NCI-H2029 treated with DMSO at 0.1 percent for 48 hours (cell line): ENCODE data around the gene CACNA1A.
"Not testable (repeated sequence)": the region's sequence is repeated elsewhere in the genome, so short reads cannot be mapped to it uniquely, and the experiment has no call there.

Experiments used
- DNase-seq: peaks from one replicate; lab custom pipeline; 2025; lab: John Stamatoyannopoulos, UW

CACNA1A gene

GRCh38 chr19:13427273-13428051 lies 78.8 kb downstream of the CACNA1A start:
- DNase-seq = no peak

DNA sequence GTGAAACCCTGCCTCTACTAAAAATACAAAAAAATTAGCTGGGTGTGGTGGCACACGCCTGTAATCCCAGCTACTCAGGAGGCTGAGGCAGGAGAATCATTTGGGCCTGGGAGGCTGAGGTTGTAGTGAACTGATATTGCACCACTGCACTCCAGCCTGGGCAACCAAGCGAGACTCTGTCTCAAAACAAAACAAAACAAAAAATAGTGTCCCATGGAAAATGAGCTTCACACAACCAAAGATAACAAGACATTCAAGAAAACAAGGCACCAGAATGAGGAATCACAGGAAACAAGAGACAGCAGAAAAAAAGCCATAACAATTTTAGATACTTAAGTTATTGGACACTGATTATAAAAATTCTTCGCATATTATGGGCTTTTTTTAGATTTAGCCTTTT lies 80.4 kb downstream of the CACNA1A start:
- not testable (repeated sequence) for DNase-seq

DNA sequence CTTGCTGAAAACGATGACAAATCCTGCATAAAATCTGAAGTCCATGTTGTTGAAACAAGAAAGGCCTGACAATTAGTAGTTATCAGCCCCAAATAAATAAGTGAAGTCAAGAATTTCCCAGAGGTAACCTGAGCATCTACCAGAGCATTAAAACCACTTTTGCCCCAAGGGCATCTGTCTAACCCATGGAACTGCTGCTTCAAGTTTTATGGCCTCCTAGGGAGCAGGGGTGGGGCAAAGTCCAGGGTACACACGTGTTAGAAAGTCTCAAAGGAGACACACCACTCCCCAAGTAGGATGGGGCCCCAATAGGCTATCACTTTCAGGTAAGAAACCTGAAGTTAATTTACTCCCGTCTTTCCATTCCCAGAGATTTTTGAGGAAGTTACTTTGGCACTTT lies 81.1 kb downstream of the CACNA1A start:
- DNase-seq = no peak

GRCh38 chr19:13420780-13421179 lies 85.5 kb downstream of the CACNA1A start:
- DNase-seq = no peak

GRCh38 chr19:13417054-13417453 lies 89.2 kb downstream of the CACNA1A start:
- no peak for DNase-seq

DNA sequence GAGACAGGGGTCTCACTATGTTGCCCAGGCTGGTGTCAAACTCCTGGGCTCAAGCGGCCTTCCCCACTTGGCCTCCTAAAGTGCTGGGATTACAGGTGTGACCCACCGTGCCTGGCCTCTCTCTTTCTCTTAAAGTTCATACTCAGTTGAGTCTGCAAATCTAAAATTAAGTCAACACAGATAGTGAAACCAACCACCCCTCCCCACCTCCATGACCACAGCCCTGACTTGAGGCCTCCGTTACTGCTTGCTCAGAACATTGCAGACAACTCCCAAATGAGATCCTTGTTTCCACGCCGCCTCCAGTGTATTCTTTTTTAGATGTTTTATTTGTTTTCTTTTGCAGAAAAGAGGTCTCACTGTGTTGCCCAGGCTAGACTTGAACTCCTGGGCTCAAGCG lies 94.4 kb downstream of the CACNA1A start:
- DNase-seq = no peak

DNA sequence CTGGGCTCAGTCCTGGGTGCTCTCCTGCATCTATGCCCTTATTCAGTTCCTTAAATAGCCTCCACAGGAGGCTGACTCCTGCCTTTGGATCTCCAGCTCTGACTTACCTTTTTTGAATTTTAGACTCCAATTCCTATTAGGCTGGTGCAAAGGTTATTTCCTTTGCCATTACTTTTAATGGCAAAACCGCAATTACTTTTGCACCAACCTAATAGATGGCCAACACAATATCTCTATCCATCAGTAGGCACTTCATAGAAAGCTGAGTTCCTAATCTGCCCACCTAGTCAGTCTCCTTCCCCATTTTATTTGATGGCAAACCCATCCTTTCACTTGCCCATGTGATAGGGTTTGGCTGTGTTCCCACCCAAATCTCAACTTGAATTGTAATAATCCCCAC lies 95.3 kb downstream of the CACNA1A start:
- DNase-seq = no peak

- DNase-seq = no peak
Observed at GRCh38 chr19:13408889-13409518, 97.3 kb downstream of the CACNA1A start.

GRCh38 chr19:13404236-13404635 lies 102.0 kb downstream of the CACNA1A start:
- DNase-seq = no peak

DNA sequence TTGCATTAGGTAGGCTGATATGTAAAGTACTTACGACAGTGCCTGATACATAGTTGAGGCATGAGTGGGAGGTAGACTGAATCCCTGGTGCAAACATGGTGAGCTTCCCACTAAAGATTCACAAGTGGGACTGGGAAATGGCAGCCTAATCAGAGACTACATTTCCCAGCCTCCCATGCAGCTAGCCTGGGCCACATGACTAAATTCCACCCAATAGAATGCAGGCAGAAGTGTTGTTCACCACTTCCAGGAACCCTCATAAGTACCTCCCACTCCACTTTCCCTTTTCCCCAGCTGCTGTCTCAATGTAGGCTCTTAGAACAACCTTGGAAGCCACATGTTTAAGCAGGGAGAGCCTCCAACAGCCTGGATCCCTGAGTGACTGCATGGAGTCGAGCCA lies 104.9 kb downstream of the CACNA1A start:
- DNase-seq = peak; percentile 13

- DNase-seq = no peak
Observed at GRCh38 chr19:13400296-13400695, 106.0 kb downstream of the CACNA1A start.

DNA sequence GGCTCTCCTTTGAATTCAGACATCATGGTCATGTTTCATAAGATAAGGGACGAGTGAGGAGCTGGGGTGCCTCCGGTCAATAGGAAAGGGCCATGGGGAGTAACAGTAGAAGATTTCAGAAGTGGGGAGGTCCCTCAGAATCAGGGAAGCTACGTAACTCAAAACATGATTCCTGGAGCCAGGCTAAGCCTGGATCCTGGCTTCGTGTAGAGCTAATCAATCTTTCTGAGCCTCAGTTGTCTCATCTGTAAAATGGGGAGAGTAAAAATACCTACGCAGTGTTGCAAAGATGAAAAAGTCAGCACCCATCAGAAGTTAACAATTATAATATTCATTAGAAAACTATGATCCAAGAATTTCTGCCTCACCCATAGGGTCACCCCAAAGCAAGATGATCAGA lies 106.5 kb downstream of the CACNA1A start:
- DNase-seq = no peak

DNA sequence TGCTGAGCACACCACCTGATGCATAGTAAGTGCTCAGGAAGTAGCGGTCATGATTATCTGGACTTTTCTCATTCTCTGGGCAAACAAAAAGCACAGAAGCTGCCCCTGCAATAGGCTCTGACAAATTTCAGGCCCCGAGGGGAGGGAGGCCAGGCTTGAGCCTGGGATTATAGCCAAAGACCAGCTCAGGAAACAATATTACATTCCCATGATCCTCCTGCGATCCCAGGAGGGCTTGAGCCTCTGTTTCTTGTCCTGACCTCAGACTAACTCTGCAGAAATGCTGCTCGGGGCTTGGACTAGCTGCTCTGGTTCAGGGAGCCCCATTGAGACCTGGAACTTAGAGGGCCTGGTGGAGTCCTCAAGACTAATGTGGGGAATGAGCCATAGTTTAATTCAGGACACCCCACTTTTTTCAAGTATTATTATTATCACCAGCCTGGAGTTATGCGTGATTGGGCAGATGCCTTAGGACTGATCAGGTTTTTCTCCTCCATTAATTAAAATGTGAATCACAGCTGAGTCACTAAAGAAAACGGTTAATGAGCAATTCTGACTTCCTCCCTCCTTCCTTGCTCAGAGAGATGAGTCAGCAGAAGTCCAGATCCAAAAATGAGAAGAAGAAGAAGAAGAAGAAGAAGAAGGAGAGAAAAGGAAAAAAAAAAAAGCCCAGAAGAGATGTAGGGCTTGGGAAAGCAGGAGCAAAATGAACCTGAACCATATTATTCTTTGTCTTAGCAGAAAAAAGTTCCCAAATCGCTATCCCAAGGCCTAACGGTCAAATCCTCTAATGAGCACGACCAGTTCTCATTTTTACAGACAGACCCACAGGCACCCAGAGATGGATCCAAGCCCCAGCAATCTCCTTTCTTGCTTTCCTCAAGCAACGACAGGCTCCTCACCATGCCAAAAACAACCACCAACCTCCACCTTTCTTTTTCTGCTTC lies 107.2 kb downstream of the CACNA1A start:
- peak; percentile 85 for DNase-seq

DNA sequence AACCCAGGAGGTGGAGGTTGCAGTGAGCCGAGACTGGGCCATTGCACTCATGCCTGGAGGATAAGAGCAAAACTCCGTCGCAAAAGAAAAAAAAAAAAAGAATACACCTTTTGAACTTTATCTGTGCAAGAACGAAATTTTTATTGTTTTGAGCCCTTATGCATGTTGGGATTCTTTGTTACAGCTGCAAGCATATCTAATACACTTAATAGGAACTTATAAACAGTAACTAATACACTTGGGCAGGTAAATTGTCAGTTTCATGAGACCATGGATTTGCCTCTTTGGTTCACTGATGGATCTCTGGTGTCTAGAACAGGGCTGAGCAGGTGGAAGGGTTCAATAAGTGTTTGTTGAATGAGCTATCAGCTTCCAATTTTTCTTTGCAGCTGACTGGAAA lies 108.1 kb downstream of the CACNA1A start:
- no peak for DNase-seq

GRCh38 chr19:13396250-13397080 lies 109.8 kb downstream of the CACNA1A start:
- DNase-seq = peak; percentile 47

DNA sequence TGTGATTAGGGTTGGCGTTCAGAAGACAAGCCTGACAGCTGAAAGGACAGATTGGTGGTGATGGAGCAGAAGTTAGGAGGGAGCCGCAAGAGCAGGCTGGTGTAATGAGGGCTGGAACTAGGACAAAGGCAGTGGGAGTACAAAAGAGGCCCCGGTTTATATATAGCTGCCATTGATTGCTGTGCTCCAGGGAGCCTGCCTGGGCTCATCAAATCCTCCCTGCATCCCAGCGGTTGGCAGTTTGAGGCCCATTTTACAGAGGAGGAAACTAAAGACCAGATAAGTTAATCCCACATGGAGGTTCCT lies 123.7 kb downstream of the CACNA1A start:
- no peak for DNase-seq

DNA sequence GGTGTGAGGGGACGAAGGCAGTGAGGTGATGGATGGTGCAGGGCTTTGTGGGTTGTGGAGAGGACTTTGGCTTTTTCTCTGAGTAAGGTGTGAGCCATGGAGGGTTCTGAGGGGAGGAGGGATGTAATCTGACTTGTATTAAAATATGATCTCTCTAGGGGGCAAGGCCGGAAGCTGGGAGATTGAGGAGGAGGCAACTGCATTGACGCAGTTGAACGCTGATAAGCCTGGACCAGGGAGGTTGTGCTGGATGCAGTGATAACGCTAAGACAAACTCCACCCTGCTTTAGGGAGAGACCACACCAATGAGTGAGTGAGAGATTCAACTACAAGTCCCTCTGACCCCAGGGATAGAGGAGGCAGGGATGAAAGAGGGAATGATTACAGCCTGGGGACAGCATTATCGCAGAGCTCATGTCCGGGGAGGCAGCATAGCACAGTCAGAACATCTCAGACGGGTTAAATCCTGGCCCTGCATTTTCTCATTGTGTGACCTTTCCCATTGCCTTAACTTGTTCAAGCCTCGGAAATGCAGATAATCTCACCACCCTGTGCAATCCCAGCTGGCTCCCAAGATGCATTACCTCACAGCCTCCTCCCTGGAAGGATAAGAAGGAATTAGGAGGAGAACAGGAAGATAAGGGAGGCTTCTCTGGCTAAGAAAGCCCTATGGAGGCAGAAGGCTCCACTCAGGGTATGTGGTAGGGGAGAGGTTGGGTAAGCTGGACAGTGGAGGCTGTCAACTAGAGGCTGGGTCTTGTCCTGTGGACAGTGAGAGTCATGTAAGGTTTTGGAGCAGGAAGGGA lies 124.2 kb downstream of the CACNA1A start:
- DNase-seq = no peak

- no peak for DNase-seq
Observed at GRCh38 chr19:13376537-13376936, 129.7 kb downstream of the CACNA1A start.

GRCh38 chr19:13373599-13373998 lies 132.7 kb downstream of the CACNA1A start:
- DNase-seq = no peak

- no peak for DNase-seq
Observed at GRCh38 chr19:13370948-13371347, 135.3 kb downstream of the CACNA1A start.

DNA sequence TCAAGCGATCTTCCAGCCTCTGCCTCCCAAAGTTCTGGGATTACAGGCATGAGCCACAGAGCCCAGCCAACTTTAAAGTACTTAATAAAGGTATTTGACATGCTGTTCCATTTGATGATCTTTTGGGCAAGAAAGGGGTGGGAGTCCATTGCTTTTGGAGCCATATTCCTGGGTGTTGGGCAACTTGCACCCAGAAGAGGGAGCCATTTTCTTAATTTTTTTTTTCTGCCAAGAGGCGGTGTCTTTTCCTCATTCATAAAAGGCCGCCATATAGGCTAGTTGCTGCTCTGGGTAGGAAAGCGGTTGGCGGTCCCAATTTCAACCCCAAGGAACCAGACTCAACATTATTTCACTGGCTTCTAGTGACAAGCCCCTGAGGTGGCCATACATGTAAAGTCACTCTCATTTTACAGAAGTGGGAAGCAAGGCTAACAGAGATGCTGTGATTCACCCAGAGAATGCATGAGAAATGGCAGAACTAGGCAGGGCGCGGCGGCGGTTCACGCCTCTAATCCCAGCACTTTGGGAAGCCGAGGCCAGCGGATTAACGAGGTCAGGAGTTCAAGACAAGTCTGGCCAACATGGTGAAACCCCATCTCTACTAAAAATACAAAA lies 139.6 kb downstream of the CACNA1A start:
- no peak for DNase-seq
